Cardiac fibroblast (primary cell): ENCODE data around the gene MARVELD1.
"Not testable (repeated sequence)": the region's sequence is repeated elsewhere in the genome, so short reads cannot be mapped to it uniquely, and the experiment has no call there.

ENCODE experiments used
- DNase-seq, 2 donors: peaks; one replicate each; pipeline versions ENCODE4 v3.0.0 to v3.0.0-alpha.2; 2010; ENCODE audit warnings: low read depth in 2 of 2
- H3K4me3 ChIP-seq, 2 donors: replicated peaks in 1 of 2; 1 replicate in 1 of 2; 2 replicates in 1 of 2; pipeline ENCODE4 v1.5.1; 2011; ENCODE audit warnings: low read depth in 2 of 2, low read length in 2 of 2, mild to moderate bottlenecking in 2 of 2, moderate library complexity in 1 of 2
- CTCF ChIP-seq: IDR thresholded peaks from one replicate; pipeline ENCODE4 v1.5.1; 2011; ENCODE audit warnings: low read depth, mild to moderate bottlenecking, low read length, inconsistent platforms

Gene MARVELD1

DNA sequence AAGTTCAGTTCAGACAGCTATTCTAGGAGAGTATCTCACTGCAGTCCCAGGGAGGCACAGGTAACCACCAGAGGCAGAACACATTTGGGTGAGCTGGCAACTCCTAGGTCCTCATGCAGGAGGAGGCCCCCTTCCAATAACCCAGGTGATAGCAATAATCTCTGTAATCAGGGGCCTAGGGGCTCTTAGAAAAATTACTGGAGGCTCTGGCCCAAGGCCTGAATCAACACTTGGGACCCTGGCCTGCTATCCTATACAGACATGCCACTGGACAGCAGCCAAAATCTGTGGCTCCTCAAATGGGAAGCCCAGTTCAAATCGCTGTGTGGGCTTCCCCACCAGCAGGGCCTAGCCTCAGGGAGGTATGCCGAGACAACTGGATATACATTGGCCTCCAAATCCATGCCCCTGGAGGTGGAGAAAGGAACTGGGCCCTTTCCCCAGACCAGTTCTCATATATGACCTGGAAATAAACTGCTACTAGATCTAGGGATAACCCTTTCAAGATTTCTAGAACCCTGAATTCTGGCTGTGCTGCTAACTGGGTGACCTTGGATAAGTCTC is 28.1 kb upstream of the MARVELD1 start:
- peak in 1 of 2 donors; percentile 49 for DNase-seq
- peak overlapping the region; percentile 5 to 78 for H3K4me3 ChIP-seq
- peak; percentile 44 for TF ChIP-seq CTCF

DNA sequence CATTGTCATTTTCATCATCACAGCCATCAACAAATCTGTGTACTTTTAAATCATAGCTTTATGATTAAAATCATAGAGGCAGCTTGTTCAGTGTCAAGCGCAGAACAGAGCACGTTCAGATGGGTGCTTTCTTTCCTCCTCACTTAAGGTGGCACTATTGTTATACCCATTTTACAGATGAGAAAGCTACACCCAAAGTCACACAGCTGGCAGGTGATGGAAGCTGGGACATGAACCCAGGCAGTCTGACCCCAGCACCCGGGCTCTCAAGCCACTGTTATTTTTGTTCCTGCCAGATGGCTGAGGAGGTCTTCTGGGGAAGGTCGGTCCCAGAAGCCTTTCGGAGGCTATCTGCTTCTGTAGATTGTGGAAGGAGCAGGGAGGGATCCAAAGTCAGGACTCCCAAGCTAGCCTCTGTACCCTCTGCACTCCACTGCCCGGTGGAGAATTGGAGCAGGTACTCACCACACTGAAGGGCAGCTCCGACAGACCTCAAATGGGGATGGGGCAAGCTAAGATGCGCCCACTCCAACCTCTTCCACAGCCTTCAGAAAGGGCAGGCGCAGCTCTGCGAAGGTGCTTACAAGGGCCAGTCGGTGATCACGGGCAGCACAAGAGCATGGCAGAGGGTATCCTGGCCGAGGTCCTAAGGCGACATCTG is 27.1 kb upstream of the MARVELD1 start:
- no peak for TF ChIP-seq CTCF
- no peak for DNase-seq
- peak overlapping the region; percentile 75 to 78 for H3K4me3 ChIP-seq

DNA sequence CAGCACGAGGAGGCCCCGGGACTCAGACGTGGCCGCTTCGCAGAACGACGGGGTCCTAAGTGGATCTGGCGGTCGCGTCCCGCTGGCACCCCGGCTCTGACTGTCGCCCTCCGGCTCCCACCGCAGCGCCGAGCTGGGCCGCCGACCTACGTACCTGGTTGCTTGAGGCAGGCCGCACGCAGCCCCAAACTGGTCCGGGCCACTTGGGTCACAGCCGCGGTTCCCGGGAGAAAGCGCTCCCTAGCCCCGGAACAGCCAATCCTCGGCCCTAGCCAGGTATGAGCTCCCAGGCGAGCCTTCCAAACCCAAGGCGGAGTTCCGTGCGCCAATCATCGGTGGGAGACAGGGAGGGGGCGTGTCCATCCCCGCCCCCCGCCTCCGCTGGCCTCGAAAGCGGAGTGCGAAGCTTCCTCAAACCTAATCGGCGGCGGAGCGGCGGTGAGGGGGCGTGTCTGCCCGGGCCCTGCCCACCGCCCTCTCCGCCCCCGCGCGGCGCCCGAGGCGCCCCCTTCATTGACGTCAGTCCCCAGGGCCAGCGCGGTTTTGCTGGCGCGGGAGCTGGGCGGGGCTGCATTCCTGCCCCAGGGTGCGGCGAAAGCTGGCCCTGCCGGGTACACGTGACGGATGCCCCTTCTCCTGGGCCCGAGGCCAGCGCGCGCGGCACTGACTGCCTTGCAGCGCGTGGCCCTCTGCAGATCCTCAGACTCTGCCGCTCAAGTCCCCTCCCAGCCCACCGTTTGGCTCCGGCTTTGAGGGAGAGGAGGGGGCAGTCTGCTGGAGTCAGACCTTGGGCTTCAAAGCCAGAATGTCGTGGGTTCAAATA is 26.4 kb upstream of the MARVELD1 start, which contains the start of gene AVPI1:
TSS of gene AVPI1 (minus strand) at position 280 of the 823 bp plus-strand sequence. CDS start 7,336 bp downstream, outside the sequence.
- peak within 1 kb of the TSS; percentile 75 to 78 for H3K4me3 ChIP-seq
- TF ChIP-seq CTCF = no peak
- peak; percentile 97 to 99 for DNase-seq

- TF ChIP-seq CTCF = no peak
- peak; percentile 75 to 79 for DNase-seq
- peak overlapping the region; percentile 15 to 33 for H3K4me3 ChIP-seq
Observed at GRCh38 chr10:97687785-97688781, 25.4 kb upstream of the MARVELD1 start.

GRCh38 chr10:97689559-97690020 is 23.9 kb upstream of the MARVELD1 start:
- peak; percentile 92 to 96 for DNase-seq
- H3K4me3 ChIP-seq = no peak overlapping the region
- no peak for TF ChIP-seq CTCF

DNA sequence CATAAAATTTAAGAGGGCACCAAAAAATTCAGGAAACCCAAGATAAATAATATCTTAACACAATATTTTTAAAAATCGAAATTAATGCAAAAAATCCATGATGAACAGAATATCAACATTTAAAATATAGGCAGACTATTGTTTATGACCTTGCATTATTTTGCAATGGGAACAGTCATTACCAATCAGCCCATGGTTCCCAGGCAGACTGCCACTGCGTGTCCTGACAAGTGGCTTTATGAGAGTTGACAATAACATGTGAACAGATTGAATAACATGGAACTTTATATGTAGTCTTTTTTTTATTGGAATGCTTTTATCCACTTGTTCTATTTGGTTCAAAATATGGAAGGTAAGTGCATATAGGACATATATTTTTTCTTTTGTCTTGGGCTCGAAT is 23.4 kb upstream of the MARVELD1 start:
- TF ChIP-seq CTCF = no peak
- no peak overlapping the region for H3K4me3 ChIP-seq
- DNase-seq = no peak

DNA sequence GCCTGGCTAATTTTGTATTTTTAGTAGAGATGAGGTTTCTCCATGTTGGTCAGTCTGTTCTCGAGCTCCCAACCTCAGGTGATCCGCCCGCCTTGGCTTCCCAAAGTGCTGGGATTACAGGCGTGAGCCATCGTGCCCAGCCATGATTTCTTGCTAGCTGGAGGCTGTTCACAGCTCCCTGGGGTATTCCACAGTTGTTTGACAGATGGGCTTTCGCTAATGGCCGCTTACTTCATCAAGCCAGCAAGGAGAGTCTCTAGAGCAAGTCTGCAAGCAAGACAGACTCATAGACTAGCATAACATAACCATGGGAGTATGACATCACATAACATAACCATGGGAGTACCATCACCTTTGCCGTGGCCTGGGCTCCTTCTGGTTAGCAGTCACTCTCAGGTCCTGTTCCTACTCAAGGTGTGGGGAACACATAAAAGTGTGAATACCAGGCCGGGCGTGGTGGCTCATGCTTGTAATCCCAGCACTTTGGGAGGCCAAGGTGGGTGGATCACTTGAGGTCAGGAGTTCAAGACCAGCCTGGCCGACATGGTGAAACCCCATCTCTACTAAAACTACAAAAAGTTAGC is 15.4 kb upstream of the MARVELD1 start:
- DNase-seq, H3K4me3 ChIP-seq: not testable (repeated sequence)
